GM18498 (cell line): ENCODE data around the gene GREB1L.
"Not testable (repeated sequence)": the region's sequence is repeated elsewhere in the genome, so short reads cannot be mapped to it uniquely, and the experiment has no call there.

ENCODE experiments used
- ATAC-seq: cut with Tn5 transposase; IDR thresholded peaks from one replicate; pipeline ENCODE4 v1.9.1; 2021; ENCODE audit warnings: mild to moderate bottlenecking, moderate library complexity; ENCODE audit not compliant: unreplicated experiment

The GREB1L gene

DNA sequence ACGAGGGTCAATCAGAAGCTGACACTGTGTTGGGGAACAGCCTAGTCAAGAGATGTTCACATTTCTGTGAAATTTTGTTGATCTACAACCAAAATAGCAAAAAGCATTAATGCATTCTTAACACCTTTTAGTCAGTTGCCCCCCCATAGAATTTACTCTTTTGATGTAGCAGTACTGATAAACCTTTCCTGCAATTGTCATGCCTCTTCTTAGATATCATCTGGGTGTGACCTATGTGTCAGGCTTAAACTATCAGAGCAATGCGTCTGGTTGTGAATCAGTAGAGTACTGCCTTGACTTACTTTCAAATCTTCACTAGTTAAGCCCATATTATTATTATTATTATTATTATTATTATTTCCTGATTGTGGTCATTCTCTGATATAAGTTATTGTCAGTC is 61.9 kb downstream of the GREB1L start:
- no peak for ATAC-seq

DNA sequence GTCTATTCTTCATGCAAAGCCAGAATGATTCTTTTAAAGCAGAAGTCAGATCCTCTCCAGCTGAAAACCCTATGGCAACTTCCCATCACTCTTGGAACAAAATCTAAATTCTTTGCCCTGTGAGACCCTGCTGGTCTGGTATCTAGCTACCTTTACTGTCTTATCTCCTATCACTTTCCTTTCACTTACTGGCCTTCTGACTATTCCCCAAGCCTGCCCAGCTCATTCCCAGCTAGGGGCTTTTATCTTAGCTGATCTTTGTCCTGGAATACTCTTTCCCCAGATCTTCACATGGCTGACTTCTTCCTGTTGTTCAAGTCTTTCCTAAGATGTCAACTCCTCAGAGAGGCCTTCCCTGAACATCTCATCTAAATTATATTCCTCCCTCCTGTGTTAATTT is 63.6 kb downstream of the GREB1L start:
- ATAC-seq, result no peak

DNA sequence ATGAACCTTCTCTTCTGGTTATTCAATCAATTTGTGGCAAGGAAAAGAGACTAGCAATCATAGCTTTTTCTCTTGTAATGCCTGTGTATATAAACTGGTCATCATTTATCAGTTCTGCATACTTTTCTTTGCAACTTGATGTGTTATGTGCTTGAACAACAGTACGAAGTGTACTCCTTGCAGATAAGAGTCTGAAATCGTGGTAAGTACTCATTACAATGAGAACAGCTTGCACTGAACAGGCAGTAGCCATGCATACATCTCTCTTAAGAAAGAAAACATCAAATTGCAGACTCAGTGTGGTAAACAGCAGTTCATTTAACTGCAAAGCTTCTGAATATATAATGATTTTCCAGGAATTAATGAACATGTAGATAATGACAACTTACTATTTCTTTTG is 64.3 kb downstream of the GREB1L start:
- no peak for ATAC-seq

DNA sequence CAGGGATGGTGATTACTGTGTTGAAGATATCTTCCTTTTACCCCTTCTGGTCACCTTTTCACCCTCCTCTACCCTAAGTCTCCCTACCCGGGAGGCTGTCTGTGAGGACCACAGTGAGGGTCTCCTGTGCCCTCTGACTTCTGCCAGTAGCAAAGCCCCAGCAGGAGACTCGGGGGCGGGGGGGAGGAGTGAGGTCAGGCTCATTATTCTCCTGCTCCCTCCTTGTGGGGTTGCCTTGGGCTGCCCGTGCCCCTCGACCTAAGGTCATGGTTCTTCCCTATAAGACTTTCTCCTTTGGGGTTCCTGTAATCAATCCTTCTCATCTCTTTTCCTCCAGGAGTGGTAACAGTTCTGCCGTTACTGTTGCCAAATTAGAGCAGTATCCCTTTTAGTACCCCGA is 65.5 kb downstream of the GREB1L start:
- no peak for ATAC-seq

DNA sequence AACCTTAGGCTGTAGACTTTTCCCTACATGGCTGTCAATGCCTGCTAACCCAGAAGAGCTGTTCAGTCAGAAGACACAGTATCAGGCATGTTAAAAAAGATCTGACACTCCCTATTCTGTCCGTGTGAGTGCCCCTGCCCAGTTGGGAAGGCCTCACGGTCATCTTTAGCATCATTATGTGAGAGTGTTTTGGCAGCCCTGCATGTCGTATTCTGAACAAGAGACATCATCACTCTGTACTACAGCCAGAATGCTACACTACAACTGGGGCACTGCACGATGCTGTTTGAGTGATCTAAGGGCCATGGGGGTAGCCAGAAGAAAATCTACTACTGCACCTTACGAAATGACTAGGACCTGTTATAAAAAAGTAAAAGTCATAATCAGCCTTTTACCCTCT is 67.2 kb downstream of the GREB1L start:
- no peak for ATAC-seq

DNA sequence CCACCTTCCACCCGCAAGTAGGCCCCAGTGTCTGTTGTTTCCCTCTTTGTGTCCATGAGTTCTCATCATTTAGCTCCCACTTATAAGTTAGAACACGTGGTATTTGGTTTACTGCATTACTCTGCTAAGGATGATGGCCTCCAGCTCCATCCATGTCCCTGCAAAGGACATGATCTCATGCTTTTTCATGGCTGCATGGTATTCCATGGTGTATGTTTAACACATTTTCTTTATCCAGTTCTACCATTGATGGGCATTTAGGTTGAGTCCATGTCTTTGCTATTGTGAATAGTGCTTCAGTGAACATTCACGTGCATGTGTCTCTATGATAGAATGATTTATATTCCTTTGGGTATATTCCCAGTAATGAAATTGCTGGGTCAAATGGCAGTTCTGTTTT is 69.9 kb downstream of the GREB1L start:
- not testable (repeated sequence) for ATAC-seq

DNA sequence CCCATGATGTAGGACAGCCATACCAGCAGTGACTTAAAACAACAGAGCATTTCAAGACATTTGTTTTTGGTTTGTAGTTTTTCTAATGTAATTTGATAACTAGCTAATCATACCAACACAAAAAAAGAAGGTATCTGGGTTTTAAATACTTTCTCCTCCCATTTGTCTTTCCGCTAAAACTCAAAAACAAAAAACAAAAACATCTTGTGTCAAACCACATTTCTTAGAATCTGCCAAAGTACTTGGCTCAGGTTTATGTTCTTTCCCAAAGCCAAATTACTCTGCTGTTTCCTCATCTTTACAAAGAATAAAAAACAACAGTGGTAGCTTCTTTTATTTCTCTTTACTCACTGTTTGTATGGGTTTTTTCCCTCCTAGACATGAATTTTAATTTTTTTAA is 71.5 kb downstream of the GREB1L start:
- ATAC-seq, result no peak

DNA sequence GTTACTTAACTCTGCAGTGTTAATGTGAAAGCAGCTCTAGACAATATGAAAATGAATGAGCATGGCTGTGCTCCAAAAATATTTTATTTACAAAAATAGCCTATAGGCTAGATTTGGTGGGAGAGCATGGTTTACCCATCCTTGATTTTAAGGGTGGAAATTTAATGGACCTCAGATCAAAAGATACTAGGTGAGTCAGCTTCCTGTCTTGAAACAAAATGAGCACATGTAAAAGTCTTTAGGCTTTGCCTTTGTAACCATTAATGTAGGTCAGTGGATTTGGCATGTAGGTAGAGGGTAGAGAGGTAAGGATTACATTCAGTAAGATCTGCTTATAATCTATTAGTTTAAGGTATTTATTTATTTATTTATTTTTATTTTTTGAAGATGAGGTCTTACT is 72.7 kb downstream of the GREB1L start:
- ATAC-seq, result no peak

DNA sequence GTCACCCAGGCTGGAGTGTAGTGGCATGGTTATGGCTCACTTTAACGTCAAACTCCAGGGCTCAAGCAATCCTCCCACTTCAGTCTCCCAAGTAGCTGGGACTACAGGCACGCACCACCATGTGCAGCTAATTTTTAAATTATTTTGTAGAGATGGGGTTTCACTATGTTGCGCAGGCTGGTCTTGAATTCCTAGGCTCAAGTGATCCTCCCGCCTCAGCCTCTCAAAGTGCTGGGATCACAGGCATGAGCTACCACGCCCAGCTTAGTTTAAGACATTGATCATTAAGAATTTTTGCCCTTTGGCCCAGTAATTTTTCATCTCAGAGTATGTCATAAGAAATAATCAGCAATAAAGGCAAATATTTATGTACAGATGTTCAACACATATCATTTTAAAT is 73.1 kb downstream of the GREB1L start:
- ATAC-seq, result not testable (repeated sequence)

DNA sequence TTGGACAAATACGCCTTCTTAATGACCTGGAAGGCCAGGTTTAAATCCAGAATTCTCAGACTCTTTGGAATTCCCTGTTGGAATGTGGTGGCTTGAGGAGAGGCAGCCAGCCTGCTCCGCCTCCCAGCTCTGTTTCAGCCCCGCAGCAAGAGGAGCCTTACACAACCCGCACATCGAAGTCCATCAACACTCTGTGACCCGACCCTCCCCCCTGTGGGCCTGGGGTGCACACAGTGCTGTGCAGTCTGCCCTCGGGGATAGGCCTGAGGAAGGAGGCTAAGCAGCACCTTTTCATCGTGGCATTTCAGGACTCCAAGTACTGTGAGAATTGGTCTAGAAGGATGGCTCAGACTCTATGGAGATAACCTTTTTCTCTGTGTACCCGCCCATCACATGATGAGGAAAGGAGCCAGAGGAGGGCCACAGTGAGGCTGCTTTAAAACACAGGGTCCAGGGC is 73.7 kb downstream of the GREB1L start:
- ATAC-seq, result no peak

DNA sequence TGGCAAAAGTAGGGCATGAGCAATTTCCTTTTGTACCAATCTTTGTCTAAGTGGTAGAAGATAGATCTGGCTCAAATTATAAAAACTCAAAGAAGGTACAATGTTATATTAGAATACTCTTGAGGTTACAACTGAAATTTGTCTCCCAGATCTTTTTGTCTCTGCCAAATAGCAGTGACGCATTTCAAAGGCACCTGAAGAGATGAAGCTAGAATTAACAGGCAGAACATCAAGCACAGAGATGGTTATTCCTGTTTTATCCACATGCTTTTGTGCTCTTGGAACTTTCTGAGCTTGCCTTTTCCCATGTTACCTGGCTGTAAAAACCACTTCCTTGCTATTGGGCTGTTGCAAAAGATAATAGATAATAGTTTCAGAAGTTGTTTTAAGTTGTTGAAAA is 74.3 kb downstream of the GREB1L start:
- ATAC-seq, result no peak

DNA sequence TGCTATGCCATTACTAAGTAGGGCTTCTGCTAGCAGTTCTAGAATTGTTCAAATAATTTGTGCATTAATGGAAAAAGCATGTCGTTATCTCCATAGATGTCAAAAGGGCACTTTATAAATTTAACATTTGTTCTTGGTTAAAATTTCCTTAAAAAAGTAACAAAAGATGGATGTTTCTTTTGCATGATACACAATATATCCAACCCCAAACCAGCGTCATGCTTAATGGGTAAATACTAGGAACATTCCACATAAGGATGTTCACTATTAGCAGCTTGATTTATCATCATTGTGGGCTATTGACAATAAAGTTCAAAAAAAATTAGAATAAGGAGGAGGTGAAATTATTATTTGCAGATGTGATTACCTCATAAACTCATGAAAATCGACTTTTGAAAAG is 79.7 kb downstream of the GREB1L start:
- ATAC-seq, result no peak

DNA sequence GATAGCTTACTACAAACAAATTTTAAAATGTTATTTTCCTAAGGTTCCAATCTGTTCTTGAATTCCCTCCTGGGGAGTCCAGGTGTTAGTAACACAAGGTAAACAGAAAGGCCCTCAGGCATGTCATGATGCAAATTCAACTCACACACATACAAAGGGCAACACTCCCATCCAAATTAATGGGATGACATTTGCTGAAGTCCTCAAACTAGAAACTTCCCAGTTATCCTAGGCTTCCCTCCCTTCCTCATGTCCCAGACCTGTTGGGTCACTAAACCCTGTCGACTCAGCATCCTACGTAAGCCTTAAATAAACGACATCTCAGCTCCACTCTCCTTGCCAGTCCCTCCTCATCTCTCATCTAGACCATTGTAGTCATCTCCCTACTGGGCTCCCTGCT is 85.1 kb downstream of the GREB1L start:
- no peak for ATAC-seq

DNA sequence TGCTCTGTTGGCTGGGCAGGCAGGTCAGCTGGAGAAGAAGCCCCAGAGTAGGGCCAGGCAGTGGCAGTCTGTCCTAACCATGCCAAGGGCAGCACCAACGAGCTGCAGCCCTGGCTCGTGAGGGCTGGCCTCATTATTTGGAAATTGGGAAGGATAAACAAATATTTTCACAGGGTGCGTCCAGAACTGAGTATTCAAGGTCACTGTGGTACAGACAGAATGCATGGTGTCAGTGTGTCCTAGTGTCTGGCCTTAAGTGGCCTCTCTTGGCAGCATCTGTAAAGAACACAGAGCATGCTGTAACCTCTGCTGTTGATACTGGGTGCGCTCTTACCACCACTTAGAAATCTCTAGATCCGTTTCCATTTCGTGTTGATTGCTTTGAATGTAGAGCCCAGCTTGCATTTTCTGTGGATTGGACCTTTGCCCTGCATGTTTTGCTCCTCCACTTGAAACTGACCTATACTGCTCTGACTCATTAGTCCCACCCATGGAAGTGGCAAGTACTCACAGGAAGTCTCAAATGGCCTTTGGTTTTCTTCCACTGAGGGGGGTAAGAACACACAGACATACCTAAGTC is 88.2 kb downstream of the GREB1L start:
- ATAC-seq, result no peak

DNA sequence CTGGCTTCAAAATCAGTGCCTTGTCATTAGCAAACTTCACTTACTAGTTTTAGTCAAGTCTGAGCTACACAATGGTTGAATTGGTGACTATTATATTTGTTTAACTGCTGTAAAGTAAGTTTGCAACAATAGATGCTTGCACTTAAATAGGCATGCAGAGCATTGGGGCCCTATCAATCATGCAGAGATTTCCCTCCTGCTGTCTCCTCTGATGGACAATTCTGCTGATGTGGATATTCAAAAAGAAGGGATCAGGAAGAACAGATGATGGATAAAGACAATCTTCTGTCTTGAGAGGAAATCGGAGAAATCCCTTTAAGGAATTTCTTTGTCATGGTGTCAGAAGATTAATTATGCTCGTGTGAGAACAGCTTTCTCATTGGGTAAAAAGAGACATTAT is 89.0 kb downstream of the GREB1L start:
- ATAC-seq, result no peak

DNA sequence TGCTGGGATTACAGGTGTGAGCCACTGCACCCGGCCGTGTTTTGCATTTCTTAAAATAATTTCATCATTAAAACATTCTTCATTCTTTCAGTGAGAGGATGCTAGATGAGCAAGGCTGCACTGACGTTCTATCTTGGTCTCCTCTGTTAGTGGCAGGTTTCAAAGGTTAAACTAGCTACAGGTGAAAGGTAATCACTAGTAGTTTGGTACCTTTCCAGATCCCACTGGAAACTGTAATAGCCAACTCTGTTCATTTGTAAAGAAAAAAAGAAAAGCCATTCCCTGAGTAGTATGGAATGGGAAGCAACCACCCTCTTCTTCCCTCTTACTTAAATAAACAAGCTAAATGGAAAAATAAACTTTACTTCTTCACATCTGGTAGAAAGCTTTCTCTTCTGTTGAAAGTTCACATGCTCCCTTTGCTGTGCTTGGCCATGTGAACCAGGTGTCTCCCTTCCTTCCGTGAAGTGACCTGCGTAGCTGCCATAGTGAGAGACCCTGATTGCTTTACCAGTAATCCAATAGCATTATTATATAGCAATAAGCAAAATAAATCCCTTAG is 94.0 kb downstream of the GREB1L start:
- ATAC-seq, result no peak

DNA sequence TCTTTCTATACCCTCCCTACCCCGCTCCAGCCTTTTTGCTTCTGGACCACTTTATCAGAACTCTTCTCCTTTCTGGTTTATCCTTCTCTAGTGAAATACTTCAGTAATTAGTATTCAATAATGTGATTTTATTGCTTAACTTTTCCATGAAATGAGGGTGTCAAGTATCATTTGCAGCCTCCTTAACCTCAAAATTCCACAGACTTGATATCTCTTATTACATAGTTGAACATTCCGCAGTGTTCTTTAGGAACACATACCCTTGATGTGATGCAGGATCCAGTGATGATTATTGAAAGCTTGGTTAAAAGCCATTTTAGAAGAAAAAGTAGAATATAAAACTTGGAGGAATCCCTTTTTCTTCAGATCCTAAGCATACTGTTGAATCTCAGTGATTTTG is 94.8 kb downstream of the GREB1L start:
- ATAC-seq, result no peak

DNA sequence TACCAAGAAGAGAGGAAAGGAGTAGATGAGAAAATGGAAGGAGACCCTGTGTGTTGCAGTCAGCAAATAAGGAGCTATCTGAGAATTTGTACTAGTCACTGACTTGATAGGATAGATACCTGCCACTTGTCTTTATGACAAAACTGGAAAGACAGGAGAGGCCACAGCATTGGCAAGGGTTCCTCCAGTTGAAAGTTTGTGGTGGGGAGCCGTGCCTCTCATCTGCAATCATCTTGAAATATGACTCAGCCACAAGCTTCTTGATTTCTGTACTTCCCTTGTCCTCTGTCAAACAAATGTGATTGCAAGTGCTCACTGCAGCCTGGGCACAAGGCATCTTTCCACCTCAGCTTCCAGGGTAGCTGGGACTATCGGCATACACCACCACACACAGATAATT is 99.1 kb downstream of the GREB1L start:
- no peak for ATAC-seq

DNA sequence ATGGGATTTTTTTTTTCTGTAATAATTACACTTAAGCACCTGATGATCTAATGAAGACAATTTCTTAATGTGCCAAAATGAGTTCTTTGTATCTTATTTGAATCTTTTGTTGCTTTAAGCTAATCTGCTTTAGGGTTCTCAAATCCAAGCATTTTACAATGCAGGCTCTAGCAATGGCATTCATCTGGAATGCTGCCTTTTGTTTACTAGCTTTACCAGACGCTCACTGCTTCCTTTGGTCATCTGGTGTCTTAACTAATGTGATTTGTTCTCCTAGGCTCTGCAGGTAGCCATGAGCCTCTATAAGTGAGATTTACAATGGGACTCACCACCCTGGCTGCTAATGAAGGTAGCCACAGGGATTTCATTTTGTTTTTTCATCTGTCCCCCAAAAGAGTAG is 100.3 kb downstream of the GREB1L start:
- no peak for ATAC-seq

DNA sequence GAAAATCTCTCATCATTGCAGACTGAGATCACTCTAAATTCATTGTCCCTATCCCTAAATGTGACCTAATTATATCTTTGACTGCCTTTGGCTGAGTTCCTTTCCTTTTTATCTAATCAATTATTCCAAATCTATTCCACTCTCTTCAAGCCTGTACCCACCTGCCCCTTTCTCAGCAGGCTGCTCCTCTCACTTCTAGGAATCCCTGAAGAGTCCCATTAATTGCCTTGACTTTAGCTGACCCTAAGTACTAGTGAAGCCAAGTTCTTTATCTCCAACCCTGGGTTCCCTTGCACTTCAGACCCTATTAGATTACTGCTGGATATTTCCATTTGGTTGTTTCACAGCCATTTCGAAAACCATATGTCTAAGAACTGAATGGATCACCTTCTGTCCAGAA is 102.8 kb downstream of the GREB1L start:
- ATAC-seq, result no peak

DNA sequence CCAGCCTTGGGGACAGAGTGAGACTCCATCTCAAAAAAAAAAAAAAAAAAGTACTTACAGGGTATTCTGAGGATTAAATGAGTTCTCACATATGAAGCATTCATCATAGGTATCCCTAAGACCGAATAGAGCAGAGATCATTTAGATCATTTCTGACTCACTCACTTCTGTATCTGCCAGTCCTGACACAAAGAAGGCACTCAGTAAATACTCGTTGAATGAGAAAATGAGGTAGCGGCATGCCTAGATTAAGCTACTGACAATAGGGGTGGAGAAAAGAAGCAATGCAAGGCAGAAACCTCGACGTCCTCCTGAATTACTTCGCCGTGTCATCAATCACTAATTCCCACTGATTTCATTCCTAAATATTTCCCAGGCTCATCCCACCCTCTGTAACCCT is 103.8 kb downstream of the GREB1L start:
- ATAC-seq, result no peak

DNA sequence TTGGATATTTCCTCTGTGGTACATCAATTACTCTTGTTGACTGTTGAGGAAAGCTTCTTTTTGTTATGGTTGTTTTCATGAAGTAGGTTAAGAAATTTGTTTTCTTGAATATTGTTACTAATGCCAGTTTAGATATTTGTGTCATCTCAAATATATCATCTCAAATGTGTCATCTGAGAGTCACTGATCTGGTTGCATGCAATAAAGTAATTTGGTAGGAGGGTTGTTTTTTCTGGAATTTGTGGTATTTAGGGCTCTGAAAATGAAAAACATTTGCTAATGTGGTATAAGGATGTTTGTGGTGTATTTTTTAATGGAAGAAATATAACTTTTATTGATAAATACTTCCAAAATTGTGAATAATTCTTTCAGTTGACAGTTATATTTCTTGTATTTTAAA is 117.7 kb downstream of the GREB1L start:
- no peak for ATAC-seq

DNA sequence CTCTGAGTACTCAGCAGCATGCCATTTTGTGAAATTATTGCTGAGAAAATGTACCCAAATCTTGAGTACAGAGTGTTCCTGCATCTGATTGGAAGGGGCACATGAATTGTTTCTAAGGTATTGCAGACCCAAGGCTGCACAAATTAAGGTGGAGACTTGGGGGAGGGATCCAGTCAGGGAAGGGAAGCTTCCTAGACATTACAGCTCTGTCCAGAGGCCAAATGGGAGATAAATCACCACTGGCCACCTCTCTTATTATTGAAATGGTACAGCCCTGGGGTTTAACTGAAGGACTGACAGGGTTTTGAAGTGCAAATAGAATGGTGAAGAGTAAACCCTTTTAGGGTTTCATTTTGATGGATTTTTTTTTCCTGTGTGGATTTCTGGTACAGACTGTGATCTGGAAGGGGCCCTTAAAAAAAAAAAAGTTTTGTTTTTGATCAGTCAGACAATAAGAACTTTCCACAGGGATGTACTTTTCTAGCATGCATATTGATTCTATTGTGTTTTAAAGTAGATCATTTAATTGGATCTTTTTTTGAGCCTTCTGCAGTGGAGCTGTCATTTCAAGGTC is 119.4 kb downstream of the GREB1L start:
- ATAC-seq, result no peak
